ENCODE results near the gene EXOC4.

The EXOC4 gene

GRCh38 chr7:133564484-133564883 lies 311.6 kb downstream of the EXOC4 start:
- no peaks in the 10 kb centered on the region for H3K27me3 Mint-ChIP-seq (ENCODE audit: low read depth)
- H3K36me3 Mint-ChIP-seq (ENCODE audit: low read depth), result no peaks in the 10 kb centered on the region
- H3K9me3 Mint-ChIP-seq, result no peaks in the 10 kb centered on the region
- H3K27ac Mint-ChIP-seq, result peak overlapping the region in 1 of 3 experiments; percentile 19
- H3K4me3 Mint-ChIP-seq, result no peak overlapping the region
- no peak for TF ChIP-seq CTCF (IDR thresholded peaks at IDR 0.05; ENCODE audit: unreplicated experiment in 3 of 3)
- peaks cover 18% of the 10 kb centered on the region for H3K4me1 Mint-ChIP-seq

GRCh38 chr7:133568544-133568943 lies 315.7 kb downstream of the EXOC4 start:
- H3K4me1 Mint-ChIP-seq, result peaks cover 5% of the 10 kb centered on the region
- no peak for TF ChIP-seq CTCF (IDR thresholded peaks at IDR 0.05; ENCODE audit: unreplicated experiment in 3 of 3)
- no peak overlapping the region for H3K4me3 Mint-ChIP-seq
- H3K27me3 Mint-ChIP-seq (ENCODE audit: low read depth), result no peaks in the 10 kb centered on the region
- no peaks in the 10 kb centered on the region for H3K36me3 Mint-ChIP-seq (ENCODE audit: low read depth)
- no peak overlapping the region for H3K27ac Mint-ChIP-seq
- H3K9me3 Mint-ChIP-seq, result no peaks in the 10 kb centered on the region

- H3K9me3 Mint-ChIP-seq, result no peaks in the 10 kb centered on the region
- no peak for TF ChIP-seq CTCF (IDR thresholded peaks at IDR 0.05; ENCODE audit: unreplicated experiment in 3 of 3)
- H3K36me3 Mint-ChIP-seq (ENCODE audit: low read depth), result no peaks in the 10 kb centered on the region
- H3K4me3 Mint-ChIP-seq, result no peak overlapping the region
- no peak overlapping the region for H3K27ac Mint-ChIP-seq
- no peaks in the 10 kb centered on the region for H3K4me1 Mint-ChIP-seq
- H3K27me3 Mint-ChIP-seq (ENCODE audit: low read depth), result no peaks in the 10 kb centered on the region
Observed at GRCh38 chr7:133570321-133570720, 317.4 kb downstream of the EXOC4 start.

- no peak overlapping the region for H3K27ac Mint-ChIP-seq
- no peak overlapping the region for H3K4me3 Mint-ChIP-seq
- H3K9me3 Mint-ChIP-seq, result no peaks in the 10 kb centered on the region
- no peak for TF ChIP-seq CTCF (IDR thresholded peaks at IDR 0.05; ENCODE audit: unreplicated experiment in 3 of 3)
- H3K4me1 Mint-ChIP-seq, result no peaks in the 10 kb centered on the region
- H3K27me3 Mint-ChIP-seq (ENCODE audit: low read depth), result no peaks in the 10 kb centered on the region
- H3K36me3 Mint-ChIP-seq (ENCODE audit: low read depth), result no peaks in the 10 kb centered on the region
Observed at GRCh38 chr7:133571076-133571475, 318.2 kb downstream of the EXOC4 start.

- H3K9me3 Mint-ChIP-seq, result no peaks in the 10 kb centered on the region
- no peaks in the 10 kb centered on the region for H3K4me1 Mint-ChIP-seq
- H3K27ac Mint-ChIP-seq, result peak overlapping the region in 1 of 3 experiments; percentile 19
- no peaks in the 10 kb centered on the region for H3K36me3 Mint-ChIP-seq (ENCODE audit: low read depth)
- no peak overlapping the region for H3K4me3 Mint-ChIP-seq
- no peak for TF ChIP-seq CTCF (IDR thresholded peaks at IDR 0.05; ENCODE audit: unreplicated experiment in 3 of 3)
- H3K27me3 Mint-ChIP-seq (ENCODE audit: low read depth), result no peaks in the 10 kb centered on the region
Observed at GRCh38 chr7:133572087-133572486, 319.2 kb downstream of the EXOC4 start.

- H3K4me1 Mint-ChIP-seq, result no peaks in the 10 kb centered on the region
- no peak overlapping the region for H3K4me3 Mint-ChIP-seq
- H3K9me3 Mint-ChIP-seq, result no peaks in the 10 kb centered on the region
Observed at GRCh38 chr7:133572843-133573242, 320.0 kb downstream of the EXOC4 start.

More at GRCh38 chr7:133572843-133573242, 320.0 kb downstream of the EXOC4 start:
- Mint-ChIP-seq H3K36me3 (ENCODE audit: low read depth) (no peaks in the 10 kb centered on the region), H3K27ac (no peak overlapping the region), H3K27me3 (ENCODE audit: low read depth) (no peaks in the 10 kb centered on the region)
- TF ChIP-seq CTCF (IDR thresholded peaks at IDR 0.05; ENCODE audit: unreplicated experiment in 3 of 3), result no peak

All from nephron (organoid).